WTC11 (cell line): ENCODE results near the gene CD2. TPM values are rescaled to one million over a fixed set of nuclear protein-coding genes. Genes with fewer than 3 reads are reported as not detected.

Source experiments
- ATAC-seq: fragments of 200-7000 bp; cut with Tn5 transposase; 2 replicates; pipeline ENCODE4 v1.10.0; 2021; ENCODE audit warnings: mild to moderate bottlenecking, moderate library complexity
- CTCF ChIA-PET: fragments of 300-600 bp; sonication (Branson Sonifier 250); formaldehyde crosslinking; loops from one replicate; lab custom pipeline; 2021; ENCODE audit warnings: antibody characterized with exemption; lab: Charles Lee
- POLR2A ChIA-PET: fragments of 350-600 bp; sonication (Branson Sonifier 250); formaldehyde crosslinking; loops from one replicate; lab custom pipeline; 2021; ENCODE audit warnings: antibody characterized with exemption; lab: Charles Lee
- DNase-seq: peaks from one replicate; pipeline ENCODE4 v3.0.0; 2021; ENCODE audit warnings: low spot score
- H3K27ac Mint-ChIP-seq: 2 replicates; pipeline ENCODE4 v1.8.0; 2021; ENCODE audit warnings: mixed read lengths
- H3K27me3 Mint-ChIP-seq: 2 replicates; pipeline ENCODE4 v1.8.0; 2021; ENCODE audit warnings: low read depth, mild to moderate bottlenecking, moderate library complexity, mixed read lengths
- H3K36me3 Mint-ChIP-seq: 2 replicates; pipeline ENCODE4 v1.8.0; 2021; ENCODE audit warnings: mixed read lengths
- H3K4me1 Mint-ChIP-seq: 2 replicates; pipeline ENCODE4 v1.8.0; 2022; ENCODE audit warnings: mixed read lengths
- H3K4me3 Mint-ChIP-seq: 2 replicates; pipeline ENCODE4 v1.8.0; 2021; ENCODE audit warnings: mild to moderate bottlenecking, moderate library complexity, mixed read lengths
- H3K9me3 Mint-ChIP-seq: 2 replicates; pipeline ENCODE4 v1.8.0; 2021; ENCODE audit warnings: mixed read lengths
- ATF2 ChIP-seq: sonication (generic); formaldehyde crosslinking; IDR thresholded peaks from 2 replicates; pipeline ENCODE4 v1.8.1; 2022; ENCODE audit warnings: low read depth, missing genetic modification reagents, borderline replicate concordance
- CBFB ChIP-seq: sonication (generic); formaldehyde crosslinking; IDR thresholded peaks from 2 replicates; pipeline ENCODE4 v1.8.1; 2022; ENCODE audit warnings: mild to moderate bottlenecking, low read depth, missing genetic modification reagents
- E2F1 ChIP-seq: sonication (generic); formaldehyde crosslinking; IDR thresholded peaks from 2 replicates; pipeline ENCODE4 v1.8.0; 2022; ENCODE audit warnings: mild to moderate bottlenecking, missing genetic modification reagents
- E2F5 ChIP-seq: sonication (generic); formaldehyde crosslinking; IDR thresholded peaks from 2 replicates; pipeline ENCODE4 v1.8.1; 2022; ENCODE audit warnings: mild to moderate bottlenecking, moderate library complexity, missing genetic modification reagents
- ERG ChIP-seq: fragments of 250-450 bp; sonication (Bioruptor Pico); IDR thresholded peaks from 2 replicates; pipeline ENCODE4 v1.8.0; 2021; ENCODE audit warnings: mild to moderate bottlenecking
- ETV6 ChIP-seq: sonication (generic); formaldehyde crosslinking; IDR thresholded peaks from 2 replicates; pipeline ENCODE4 v1.8.1; 2022; ENCODE audit warnings: mild to moderate bottlenecking, missing genetic modification reagents
- FOXP1 ChIP-seq: sonication (generic); formaldehyde crosslinking; IDR thresholded peaks from 2 replicates; pipeline ENCODE4 v1.8.0; 2022; ENCODE audit warnings: missing genetic modification reagents, mild to moderate bottlenecking, moderate library complexity, borderline replicate concordance
- GABPB1 ChIP-seq: sonication (generic); formaldehyde crosslinking; IDR thresholded peaks from 2 replicates; pipeline ENCODE4 v1.8.1; 2023; ENCODE audit warnings: mild to moderate bottlenecking, missing genetic modification reagents
- GRHL2 ChIP-seq: fragments of 250-450 bp; sonication (Bioruptor Pico); IDR thresholded peaks from 2 replicates; pipeline ENCODE4 v1.8.0; 2022; ENCODE audit warnings: mild to moderate bottlenecking, moderate library complexity; ENCODE audit not compliant: insufficient replicate concordance, severe bottlenecking
- HMGA2 ChIP-seq: fragments of 250-450 bp; sonication (Bioruptor Pico); IDR thresholded peaks from 2 replicates; pipeline ENCODE4 v1.4.0; 2021; ENCODE audit warnings: mild to moderate bottlenecking, moderate library complexity
- IRF2 ChIP-seq: sonication (generic); formaldehyde crosslinking; IDR thresholded peaks from 2 replicates; pipeline ENCODE4 v1.8.0; 2022; ENCODE audit warnings: low read depth, missing genetic modification reagents, borderline replicate concordance
- KAT7 ChIP-seq: sonication (generic); formaldehyde crosslinking; IDR thresholded peaks from 2 replicates; pipeline ENCODE4 v1.8.1; 2023; ENCODE audit warnings: missing genetic modification reagents, mild to moderate bottlenecking, borderline replicate concordance
- MAX ChIP-seq: sonication (generic); formaldehyde crosslinking; IDR thresholded peaks from 2 replicates; pipeline ENCODE4 v1.8.0; 2022; ENCODE audit warnings: mild to moderate bottlenecking, missing genetic modification reagents
- NFATC4 ChIP-seq: fragments of 250-450 bp; sonication (Bioruptor Pico); IDR thresholded peaks from 2 replicates; pipeline ENCODE4 v1.9.0; 2021; ENCODE audit warnings: mild to moderate bottlenecking
- STAT6 ChIP-seq: sonication (generic); formaldehyde crosslinking; conservative IDR thresholded peaks from 2 replicates; pipeline ENCODE4 v1.8.1; 2023; ENCODE audit warnings: mild to moderate bottlenecking, low read depth, missing genetic modification reagents, moderate library complexity
- ZNF263 ChIP-seq: sonication (generic); formaldehyde crosslinking; IDR thresholded peaks from 2 replicates; pipeline ENCODE4 v1.8.1; 2022; ENCODE audit warnings: low read depth, mild to moderate bottlenecking, moderate library complexity, missing genetic modification reagents
- ZNF425 ChIP-seq: fragments of 250-450 bp; sonication (Bioruptor Pico); conservative IDR thresholded peaks from 2 replicates; pipeline ENCODE4 v1.9.0; 2021; ENCODE audit warnings: mild to moderate bottlenecking
- ZNF512 ChIP-seq: sonication (generic); formaldehyde crosslinking; IDR thresholded peaks from 2 replicates; pipeline ENCODE4 v1.8.1; 2022; ENCODE audit warnings: missing genetic modification reagents, borderline replicate concordance
- total RNA-seq: library from RNA; stranded (reverse); gene quantifications from 3 replicates; pipeline ENCODE4 v1.2.3, GENCODE V29; 2021

The CD2 gene
- total RNA-seq, 1 experiment from 2014 or later = 0.13 TPM

- CTCF ChIA-PET = interaction anchor here (1.2 kb wide), 1 partner anchor 9 kb away, joined by 8 read pairs; no protein-coding TSS in a partner anchor
- Mint-ChIP-seq H3K27ac (peak overlapping the region; percentile 44; the same call in 1 of the 2 replicates), H3K9me3 (peaks cover 13% of the 10 kb centered on the region), H3K4me1 (peaks cover 18% of the 10 kb centered on the region)
- ATAC-seq (no peak), DNase-seq (no peak)
- TF ChIP-seq CBFB (CRISPR knock-in tag) (no peak), GRHL2 (no peak), ETV6 (CRISPR knock-in tag) (no peak), E2F5 (no peak), ZNF425 (CRISPR knock-in tag) (no peak), KAT7 (CRISPR knock-in tag) (no peak), ERG (no peak), ZNF512 (CRISPR knock-in tag) (no peak), HMGA2 (no peak), IRF2 (CRISPR knock-in tag) (no peak), FOXP1 (CRISPR knock-in tag) (no peak)
- TF ChIP-seq, all 79 proteins: peak for 0
- POLR2A ChIA-PET = no interaction called here
- H3K36me3 Mint-ChIP-seq = peaks cover 6% of the 10 kb centered on the region; the same call in 1 of the 2 replicates
- H3K4me3 Mint-ChIP-seq = no peak overlapping the region
- H3K27me3 Mint-ChIP-seq = peaks cover 4% of the 10 kb centered on the region; the same call in 1 of the 2 replicates
Measured at GRCh38 chr1:116808200-116808847, 54.1 kb downstream of the CD2 start.

- DNase-seq = no peak
- peaks cover 14% of the 10 kb centered on the region for H3K9me3 Mint-ChIP-seq
- H3K36me3 Mint-ChIP-seq = peaks cover 6% of the 10 kb centered on the region; the same call in 1 of the 2 replicates
- 0 out of 2 replicates have a peak overlapping the region, but pooled peaks have one; percentile 4 for H3K27ac Mint-ChIP-seq
- no peak; the same call in 1 of the 2 replicates for ATAC-seq
- H3K27me3 Mint-ChIP-seq = peaks cover 4% of the 10 kb centered on the region; the same call in 1 of the 2 replicates
- POLR2A ChIA-PET = no interaction called here
- H3K4me3 Mint-ChIP-seq = no peak overlapping the region
- CTCF ChIA-PET = interaction anchor here (1.2 kb wide), 1 partner anchor 9 kb away, joined by 8 read pairs; no protein-coding TSS in a partner anchor
- H3K4me1 Mint-ChIP-seq = peaks cover 18% of the 10 kb centered on the region
- TF ChIP-seq E2F1 (CRISPR knock-in tag) (no peak), ERG (no peak), NFATC4 (CRISPR knock-in tag) (no peak), KAT7 (CRISPR knock-in tag) (no peak), MAX (CRISPR knock-in tag) (no peak), GABPB1 (CRISPR knock-in tag) (no peak), IRF2 (CRISPR knock-in tag) (no peak), STAT6 (CRISPR knock-in tag) (no peak), ZNF263 (CRISPR knock-in tag) (no peak), ATF2 (CRISPR knock-in tag) (no peak)
Measured at GRCh38 chr1:116808848-116809508, 54.7 kb downstream of the CD2 start.
